ENCODE data around the gene NADK. TPM values are rescaled to one million over a fixed set of nuclear protein-coding genes. Genes with fewer than 3 reads are reported as not detected.

Gene NADK
- total RNA-seq, 4 donors from 2014 or later = 115 to 210 (median 162) TPM

- Histone ChIP-seq H3K4me3 (no peak overlapping the region), H3K36me3 (peaks cover 0 to 75% (median 0%) of the 10 kb centered on the region in 3 donors), H3K27ac (no peak overlapping the region), H3K4me1 (peaks cover 0 to 26% (median 6%) of the 10 kb centered on the region in 4 donors), H3K27me3 (no peaks in the 10 kb centered on the region), H3K9me3 (no peaks in the 10 kb centered on the region)
- DNase-seq = peak in 2 of 3 donors; percentile 12 to 41
- TF ChIP-seq POLR2A (IDR thresholded peaks at IDR 0.05) = no peak
- no peak for TF ChIP-seq CTCF (IDR thresholded peaks at IDR 0.05)
Observed at GRCh38 chr1:1761504-1762376, 16.5 kb downstream of the NADK start.

GRCh38 chr1:1760715-1761114 lies 17.6 kb downstream of the NADK start:
- Histone ChIP-seq H3K27ac (no peak overlapping the region), H3K27me3 (no peaks in the 10 kb centered on the region), H3K4me3 (no peak overlapping the region), H3K4me1 (peaks cover 0 to 26% (median 6%) of the 10 kb centered on the region in 4 donors), H3K36me3 (peaks cover 0 to 85% (median 0%) of the 10 kb centered on the region in 3 donors), H3K9me3 (no peaks in the 10 kb centered on the region)
- DNase-seq = no peak
- no peak for TF ChIP-seq CTCF (IDR thresholded peaks at IDR 0.05)
- no peak for TF ChIP-seq POLR2A (IDR thresholded peaks at IDR 0.05)

DNA sequence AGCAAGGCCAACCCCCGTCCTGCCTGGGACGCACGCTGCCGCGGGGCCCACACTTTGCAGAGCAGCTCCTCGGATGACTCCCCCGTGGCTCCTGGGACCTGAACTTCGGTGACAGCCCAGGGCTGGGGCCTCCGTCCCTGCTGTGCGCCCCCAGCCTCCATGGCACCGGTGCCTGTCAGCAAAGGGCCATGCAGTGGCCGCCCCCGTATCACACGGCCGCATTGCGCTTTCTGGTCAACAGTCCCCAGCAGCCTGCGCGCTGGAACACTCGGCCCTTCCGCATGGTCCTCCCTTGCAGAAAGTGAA lies 18.0 kb downstream of the NADK start:
- Histone ChIP-seq H3K27me3 (no peaks in the 10 kb centered on the region), H3K36me3 (peaks cover 0 to 89% (median 0%) of the 10 kb centered on the region in 3 donors), H3K4me1 (peaks cover 0 to 26% (median 6%) of the 10 kb centered on the region in 4 donors), H3K9me3 (no peaks in the 10 kb centered on the region), H3K27ac (peak overlapping the region in 2 of 4 donors; percentile 84 to 91), H3K4me3 (no peak overlapping the region)
- TF ChIP-seq CTCF (IDR thresholded peaks at IDR 0.05) (no peak), POLR2A (IDR thresholded peaks at IDR 0.05) (no peak)
- no peak for DNase-seq

DNA sequence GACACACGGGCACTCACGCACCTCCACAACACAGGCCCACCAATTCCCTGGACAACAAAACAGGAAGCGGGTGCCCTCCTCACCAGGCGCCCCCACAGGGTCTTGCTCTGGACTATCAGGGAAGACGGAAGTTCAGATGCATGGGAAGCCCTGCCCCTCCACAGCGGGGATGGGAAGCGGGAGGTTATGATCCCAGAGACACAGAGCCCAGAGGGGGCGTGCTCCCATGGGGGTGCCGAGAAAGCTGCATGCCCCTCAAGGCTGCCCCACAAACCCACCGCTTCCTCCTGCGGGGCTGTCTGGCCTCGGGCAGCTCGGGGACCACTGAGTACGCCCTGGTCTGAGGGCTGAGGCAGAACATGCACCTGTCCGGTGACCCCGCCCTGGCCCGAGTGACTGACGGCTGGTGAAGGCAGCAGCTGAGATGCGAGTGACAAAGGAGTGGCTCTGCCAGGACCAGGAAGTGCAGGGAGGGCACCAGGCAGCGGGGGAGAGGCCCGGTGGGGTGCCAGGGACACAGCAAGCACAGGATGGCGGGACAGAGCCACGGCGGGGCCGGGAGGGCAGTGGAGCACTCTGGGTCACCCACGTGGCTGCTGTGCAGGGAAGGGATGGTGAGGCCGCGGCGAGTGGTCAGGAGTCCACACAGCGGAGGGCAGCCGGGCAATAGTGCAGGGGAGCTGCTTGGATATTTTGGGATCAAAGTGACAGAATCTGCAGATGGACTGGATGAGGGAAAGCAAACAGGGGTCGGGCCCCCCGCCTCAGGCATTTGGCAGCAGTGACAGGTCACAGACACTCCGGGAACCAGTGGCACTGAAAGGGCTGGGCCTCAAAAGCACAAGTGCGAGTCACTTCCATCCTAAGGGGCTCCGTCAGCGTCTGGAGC lies 18.6 kb downstream of the NADK start:
- Histone ChIP-seq H3K27ac (peak overlapping the region in 3 of 4 donors; percentile 61 to 91 (median 84)), H3K27me3 (no peaks in the 10 kb centered on the region), H3K9me3 (no peaks in the 10 kb centered on the region), H3K4me1 (peaks cover 0 to 26% (median 6%) of the 10 kb centered on the region in 4 donors), H3K36me3 (peaks cover 0 to 90% (median 0%) of the 10 kb centered on the region in 3 donors), H3K4me3 (peak overlapping the region in 2 of 4 donors; percentile 1 to 21)
- peak in 1 of 3 donors; percentile 77 for DNase-seq
- TF ChIP-seq POLR2A (IDR thresholded peaks at IDR 0.05) (no peak), CTCF (IDR thresholded peaks at IDR 0.05) (no peak)

DNA sequence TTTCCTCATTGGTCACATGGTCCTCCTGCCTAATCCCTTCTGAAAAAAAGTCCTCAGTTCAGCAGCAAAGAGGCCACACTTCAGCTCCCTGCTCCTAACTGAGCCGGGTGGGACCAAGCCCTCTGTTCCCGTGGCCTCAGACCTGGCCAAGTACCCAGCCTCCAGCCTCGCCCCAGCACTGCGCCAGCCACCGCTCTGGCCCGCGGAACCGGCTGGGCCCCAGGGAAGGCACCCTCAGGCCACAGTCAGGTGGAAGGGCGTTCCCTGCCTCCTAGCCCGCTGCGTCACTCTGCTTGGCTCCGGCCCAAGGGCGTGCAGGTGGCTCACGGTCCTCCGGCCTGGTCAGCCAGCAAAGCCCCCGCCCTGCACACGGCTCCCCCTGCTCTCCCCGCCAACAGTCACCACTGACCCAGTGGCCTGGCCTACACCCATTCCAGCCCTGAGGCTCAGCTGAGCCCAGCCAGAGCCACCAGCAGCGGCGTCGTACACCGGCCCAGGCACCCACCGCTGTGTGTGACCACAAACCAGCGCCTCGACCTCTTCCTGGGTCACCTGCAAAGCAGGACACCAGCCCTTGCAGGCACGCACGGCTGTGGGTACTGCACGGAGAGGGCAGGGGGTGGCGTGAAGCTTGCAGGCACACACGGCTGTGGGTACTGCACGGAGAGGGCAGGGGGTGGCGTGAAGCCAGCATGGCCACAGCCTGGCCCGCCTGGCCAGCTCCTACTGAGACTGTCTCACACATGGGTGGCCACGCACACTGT lies 19.4 kb downstream of the NADK start:
- Histone ChIP-seq H3K27ac (peak overlapping the region in 3 of 4 donors; percentile 61 to 91 (median 84)), H3K9me3 (no peaks in the 10 kb centered on the region), H3K27me3 (no peaks in the 10 kb centered on the region), H3K4me3 (peak overlapping the region in 2 of 4 donors; percentile 21 to 31), H3K36me3 (peaks cover 0 to 90% (median 0%) of the 10 kb centered on the region in 3 donors), H3K4me1 (peaks cover 0 to 26% (median 6%) of the 10 kb centered on the region in 4 donors)
- DNase-seq = peak in 2 of 3 donors; percentile 94 to 96
- TF ChIP-seq CTCF (IDR thresholded peaks at IDR 0.05) = no peak
- TF ChIP-seq POLR2A (IDR thresholded peaks at IDR 0.05) = peak; percentile 60 to 78
